NCI-H2107 treated with DMSO at 0.1 percent for 48 hours (cell line): ENCODE measurements around the gene C2orf42.
"Not testable (repeated sequence)": the region's sequence is repeated elsewhere in the genome, so short reads cannot be mapped to it uniquely, and the experiment has no call there.

Source experiments
- DNase-seq: peaks from one replicate; lab custom pipeline; 2025; ENCODE audit not compliant: unreplicated experiment; lab: John Stamatoyannopoulos, UW

The C2orf42 gene

DNA sequence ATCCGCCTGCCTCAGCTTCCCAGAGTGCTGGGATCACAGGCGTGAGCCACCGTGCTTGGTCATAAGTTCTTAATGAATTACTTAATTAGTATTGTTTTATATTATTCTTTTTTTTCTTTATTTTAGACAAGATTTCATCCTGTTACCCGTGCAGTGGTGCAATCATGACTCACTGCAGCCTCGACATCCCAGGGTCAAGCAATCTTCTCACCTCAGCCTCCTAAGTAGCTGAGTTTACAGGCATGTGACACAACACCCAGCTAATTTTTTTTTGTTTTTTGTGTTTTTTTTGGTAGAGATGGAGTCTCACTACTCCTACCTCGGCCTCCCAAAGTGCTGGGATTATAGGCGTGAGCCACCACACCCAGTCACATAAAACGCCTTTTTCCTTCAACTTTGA is 17.3 kb downstream of the C2orf42 start:
- no peak for DNase-seq

DNA sequence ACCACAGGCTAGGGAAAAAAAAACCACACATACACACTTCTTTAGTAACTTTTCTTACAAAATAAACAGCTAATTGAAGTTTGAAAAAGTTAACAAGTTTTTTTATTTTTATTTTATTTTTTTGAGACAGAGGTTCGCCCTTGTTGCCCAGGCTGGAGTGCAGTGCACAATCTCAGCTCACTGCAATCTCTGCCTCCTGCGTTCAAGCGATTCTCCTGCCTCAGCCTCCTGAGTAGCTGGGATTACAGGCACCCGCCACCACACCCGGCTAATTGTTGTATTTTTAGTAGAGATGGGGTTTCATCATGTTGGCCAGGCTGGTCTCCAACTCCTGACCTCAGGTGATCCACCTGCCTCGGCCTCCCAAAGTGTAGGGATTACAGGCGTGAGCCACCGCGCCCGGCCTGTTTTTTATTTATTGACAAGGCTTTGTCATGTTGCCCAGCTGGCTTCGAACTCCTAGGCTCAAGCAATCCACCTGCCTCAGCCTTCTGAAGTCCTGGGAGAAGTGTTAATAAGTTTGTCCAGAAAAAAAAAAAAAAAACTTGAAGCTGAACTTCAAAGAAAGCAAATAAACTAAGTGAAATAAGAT is 21.1 kb downstream of the C2orf42 start:
- DNase-seq: not testable (repeated sequence)

DNA sequence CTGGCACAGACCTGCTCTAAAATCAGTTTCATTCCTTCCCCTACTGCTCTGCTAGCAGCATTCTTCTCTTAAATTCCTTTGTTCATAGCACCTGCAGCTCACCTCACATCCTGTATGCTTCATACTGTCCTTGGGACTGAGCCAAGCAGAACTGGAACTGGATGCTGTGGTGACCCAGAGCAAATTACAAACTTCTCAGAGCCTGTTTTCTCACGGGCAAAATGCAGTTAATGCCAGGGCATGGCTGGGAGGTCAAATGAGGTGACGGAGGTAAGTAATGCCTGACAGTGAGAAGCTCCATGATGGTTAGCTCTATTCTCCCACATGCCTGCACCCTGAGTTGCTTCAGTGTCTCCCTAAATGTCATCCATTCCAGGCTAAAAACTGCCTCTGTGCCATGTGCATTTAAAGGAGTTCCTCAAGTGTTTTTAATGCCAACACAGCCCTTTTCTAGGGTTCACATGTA is 29.7 kb downstream of the C2orf42 start:
- peak; percentile 34 for DNase-seq

DNA sequence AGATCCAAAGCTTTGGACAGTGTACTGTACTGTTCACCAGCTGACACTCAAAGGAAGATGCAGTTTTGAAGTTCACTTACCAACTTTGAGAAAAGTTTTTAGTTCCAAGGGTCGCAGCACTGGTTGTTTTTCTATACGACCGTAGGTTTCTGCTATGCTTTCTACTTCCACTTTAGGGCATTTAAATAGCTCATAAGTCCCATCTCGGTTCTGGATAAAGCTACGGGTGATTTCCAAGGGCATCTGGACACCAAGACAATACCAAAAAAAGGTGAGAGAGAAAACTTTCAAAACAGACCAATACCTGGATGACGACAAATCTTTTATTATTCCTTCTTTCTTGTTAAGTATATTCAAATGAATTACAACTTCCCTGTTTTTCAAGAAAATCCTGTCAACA is 30.3 kb downstream of the C2orf42 start:
- no peak for DNase-seq

- DNase-seq: not testable (repeated sequence)
Observed at GRCh38 chr2:70149130-70149686, 41.6 kb downstream of the C2orf42 start.

DNA sequence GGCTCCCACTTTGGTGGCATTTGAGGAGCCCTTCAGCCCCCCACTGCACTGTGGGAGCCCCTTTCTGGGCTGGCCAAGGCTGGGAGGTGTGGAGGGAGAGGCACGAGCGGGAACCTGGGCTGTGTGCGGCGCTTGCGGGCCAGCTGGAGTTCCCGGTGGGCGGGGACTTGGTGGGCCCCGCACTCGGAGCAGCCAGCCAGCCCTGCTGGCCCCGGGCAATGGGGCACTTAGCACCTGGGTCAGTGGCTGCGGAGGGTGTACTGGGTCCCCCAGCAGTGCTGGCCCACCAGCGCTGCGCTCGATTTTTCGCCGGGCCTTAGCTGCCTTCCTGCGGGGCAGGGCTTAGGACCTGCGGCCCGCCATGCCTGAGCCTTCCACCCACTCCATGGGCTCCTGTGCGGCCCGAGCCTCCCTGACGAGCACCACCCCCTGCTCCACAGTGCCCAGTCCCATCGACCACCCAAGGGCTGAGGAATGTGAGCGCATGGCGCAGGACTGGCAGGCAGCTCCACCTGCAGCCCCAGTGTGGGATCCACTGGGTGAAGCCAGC is 42.5 kb downstream of the C2orf42 start:
- DNase-seq: not testable (repeated sequence)

DNA sequence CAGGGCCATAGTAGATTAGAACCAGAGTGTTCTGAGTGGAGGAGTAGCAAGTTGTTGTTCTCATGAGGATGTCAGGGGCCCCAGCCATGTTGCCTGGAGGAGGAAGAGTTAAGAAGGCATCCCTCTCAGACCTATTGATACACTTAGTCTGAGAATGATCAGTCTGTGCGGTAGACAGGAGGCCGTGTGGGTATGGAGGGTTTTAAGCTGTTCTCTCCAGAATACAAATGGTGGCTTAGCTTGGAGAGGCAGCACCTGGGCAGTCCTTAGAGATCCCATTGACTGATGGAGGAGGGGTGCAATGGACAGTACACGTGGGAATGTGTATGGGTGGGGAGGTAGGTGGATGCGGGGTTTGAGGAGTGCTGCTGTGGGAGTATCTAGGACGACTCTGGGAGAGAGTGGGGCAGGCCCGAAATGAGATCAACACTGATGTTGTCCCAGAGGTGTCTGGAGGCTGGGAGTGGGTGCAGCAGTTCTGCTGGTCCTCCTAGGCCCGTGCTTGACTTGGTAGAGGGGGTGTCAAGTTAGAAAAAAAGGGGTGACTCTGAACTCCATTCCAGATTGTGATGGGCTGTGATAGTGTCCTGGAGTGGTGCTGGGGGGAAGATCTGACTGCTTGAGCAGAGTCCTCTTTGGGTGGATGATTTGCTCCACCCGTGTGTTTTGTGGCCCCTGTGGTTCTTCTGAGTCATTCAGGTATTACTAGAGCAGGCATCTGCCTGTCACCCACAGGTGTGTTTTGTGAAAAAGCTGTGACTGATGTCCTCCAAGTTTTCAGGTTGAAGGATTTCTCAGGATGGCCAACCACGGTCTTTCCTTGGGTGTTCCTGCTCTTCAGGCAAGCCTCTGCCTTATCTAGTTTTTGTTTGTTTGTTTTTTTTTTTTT is 44.7 kb downstream of the C2orf42 start:
- no peak for DNase-seq

DNA sequence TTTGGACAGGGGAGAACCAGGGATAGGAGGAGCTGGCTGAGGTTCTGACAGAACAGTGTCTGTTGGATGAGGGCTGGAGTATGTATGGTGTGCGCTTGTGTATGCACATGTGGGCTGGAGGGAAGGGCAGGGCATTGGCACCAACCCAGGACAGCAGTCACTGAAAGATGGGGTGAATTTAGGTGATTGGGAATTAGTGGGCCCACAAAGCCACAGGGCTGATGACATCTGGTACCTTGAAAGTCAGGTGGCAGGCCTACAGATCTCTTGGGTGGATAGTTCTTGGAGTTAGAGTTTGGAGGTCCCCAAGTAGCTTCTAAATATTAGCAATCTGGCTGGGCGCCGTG is 45.7 kb downstream of the C2orf42 start:
- DNase-seq: no peak

DNA sequence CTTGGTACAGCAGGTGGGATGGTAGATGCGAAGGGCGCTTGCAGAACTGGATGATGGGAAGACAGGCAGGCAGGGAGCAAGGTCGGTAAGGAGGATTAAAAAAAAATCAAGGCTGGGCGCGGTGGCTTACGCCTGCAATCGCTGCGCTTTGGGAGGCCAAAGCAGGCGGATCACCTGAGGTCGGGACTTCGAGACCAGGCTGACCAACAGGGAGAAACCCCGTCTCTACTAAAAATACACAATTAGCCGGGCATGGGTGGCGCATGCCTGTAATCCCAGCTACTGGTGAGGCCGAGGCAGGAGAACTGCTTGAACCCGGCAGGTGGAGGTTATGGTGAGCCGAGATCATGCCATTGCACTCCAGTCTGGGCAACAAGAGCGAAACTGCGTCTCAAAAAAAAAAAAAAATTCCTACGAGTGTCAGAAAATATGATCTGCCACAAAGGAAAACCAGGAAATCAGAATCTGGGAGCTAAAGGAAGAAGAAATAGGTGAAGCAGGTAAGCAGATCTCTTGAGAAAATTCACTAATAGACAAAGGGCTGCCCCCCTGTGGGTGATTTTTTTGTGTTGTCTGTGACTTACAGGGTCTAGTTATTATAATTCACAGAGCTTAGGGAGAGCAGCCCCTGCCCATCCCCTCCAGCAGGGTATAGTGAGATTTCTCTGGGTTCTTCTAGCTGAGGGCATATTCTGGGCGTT is 46.2 kb downstream of the C2orf42 start:
- no peak for DNase-seq

- DNase-seq: peak; percentile 25
Observed at GRCh38 chr2:70143314-70144150, 47.3 kb downstream of the C2orf42 start.

- DNase-seq: peak; percentile 95
Observed at GRCh38 chr2:70142590-70143313, 48.1 kb downstream of the C2orf42 start.

- DNase-seq: no peak
Observed at GRCh38 chr2:70141902-70142589, 48.8 kb downstream of the C2orf42 start.

DNA sequence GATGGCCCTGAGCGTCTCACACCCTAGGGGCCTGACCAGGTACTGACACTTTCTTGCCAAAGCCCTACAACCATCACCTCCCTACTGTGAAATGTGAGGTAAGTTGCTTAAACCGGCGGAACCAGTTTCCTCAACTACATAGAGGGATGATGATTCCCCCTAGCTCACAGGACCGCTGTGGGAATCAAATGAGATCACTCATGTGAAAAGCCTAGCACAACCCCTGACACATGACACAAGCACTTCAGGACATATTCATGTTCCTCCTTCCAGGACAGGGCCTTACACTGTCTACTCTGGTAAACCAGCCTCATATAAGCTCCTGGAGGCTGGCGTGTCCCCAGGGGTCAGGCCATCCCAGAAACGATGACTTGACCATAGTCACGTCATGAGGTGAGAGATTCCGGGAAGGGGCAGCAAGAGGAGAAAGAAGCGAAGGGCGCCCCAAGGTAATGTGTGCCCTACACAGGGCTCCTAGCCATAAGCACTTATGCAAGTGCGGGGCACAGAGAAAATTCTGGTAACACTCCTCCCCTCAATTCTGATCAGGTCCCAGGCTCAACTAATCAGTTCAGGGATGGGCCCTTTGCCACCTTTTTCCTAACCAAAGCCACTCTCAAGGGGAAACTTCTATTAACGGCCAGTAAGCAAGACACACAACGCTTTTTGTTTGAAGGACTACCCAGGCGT is 49.5 kb downstream of the C2orf42 start:
- DNase-seq: peak; percentile 68

- no peak for DNase-seq
Observed at GRCh38 chr2:70140791-70141211, 50.0 kb downstream of the C2orf42 start.

DNA sequence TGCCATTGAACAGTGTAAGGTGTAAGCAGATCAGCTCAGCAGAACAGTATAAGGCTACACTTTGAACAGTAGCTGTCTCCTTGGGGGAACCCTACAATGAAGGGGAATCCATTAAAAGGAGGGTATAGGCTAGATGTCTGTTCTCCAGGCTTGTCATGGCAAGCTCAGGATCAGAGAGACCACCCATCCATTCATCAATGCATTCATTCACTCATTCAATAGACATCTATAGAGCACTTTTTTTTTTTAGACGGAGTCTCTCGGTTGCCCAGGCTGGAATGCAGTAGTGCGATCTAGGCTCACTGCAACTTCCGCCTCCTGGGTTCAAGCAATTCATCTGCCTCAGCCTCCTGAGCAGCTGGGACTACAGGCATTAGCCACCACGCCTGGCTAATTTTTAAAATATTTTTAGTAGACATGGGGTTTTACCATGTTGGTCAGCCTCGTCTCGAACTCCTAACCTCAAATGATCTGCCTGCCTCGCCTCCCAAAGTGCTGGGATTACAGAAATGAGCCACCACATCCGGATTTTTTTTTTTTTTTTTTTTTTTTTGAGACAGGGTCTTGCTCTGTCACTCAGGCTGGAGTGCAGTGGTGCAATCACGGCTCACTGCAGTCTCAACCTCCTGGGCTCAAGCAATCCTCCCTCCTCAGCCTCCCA is 56.4 kb downstream of the C2orf42 start:
- not testable (repeated sequence) for DNase-seq

- peak; percentile 85 for DNase-seq
Observed at GRCh38 chr2:70133491-70134322, 57.1 kb downstream of the C2orf42 start.

- DNase-seq: no peak
Observed at GRCh38 chr2:70133127-70133452, 57.7 kb downstream of the C2orf42 start.
